HG02938 (cell line): Measurements from ENCODE around the gene GALNT18.

ENCODE experiments used
- ATAC-seq: cut with Tn5 transposase; IDR thresholded peaks from one replicate; pipeline ENCODE4 v1.9.1; 2021; ENCODE audit warnings: mild to moderate bottlenecking, moderate library complexity; ENCODE audit not compliant: unreplicated experiment

Gene GALNT18

DNA sequence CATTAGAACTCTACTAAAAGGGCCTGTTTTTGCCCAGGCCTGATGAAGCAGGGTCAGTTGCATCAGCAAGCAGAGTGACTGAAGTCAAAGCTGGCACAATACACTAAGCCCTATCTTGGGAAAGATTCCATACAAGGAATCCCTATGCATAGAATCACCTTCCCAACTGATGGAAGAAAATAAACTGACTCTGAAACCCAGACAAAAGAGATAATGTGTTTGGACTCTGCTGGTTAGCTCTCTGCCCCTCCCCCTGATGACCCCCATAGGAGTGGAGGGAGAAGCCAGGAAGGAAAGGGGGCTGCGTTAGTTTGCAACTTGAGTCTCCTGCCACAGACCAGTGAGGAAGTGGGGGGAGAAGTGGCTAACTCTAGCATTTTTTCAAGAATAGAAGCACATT, 32.9 kb downstream of the GALNT18 start:
- no peak for ATAC-seq

DNA sequence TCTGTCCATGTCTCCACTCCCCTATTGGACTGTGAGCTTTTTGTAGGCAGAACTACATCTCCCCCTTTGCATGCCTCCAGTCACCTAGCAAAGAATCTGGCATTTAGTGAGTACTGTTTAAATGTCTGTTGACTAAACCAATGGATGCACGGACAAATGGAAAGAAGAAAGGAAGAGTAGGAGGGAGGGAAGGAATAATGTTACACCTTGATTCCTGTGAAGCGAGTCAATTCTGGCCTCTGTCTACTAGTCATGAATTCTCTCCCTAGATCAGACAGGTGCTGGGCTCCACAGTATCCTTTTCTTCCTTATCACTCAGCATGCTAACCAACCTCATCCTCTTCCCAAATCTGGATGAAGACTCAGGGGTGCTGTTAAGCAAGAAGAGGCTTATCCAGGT, 33.6 kb downstream of the GALNT18 start:
- no peak for ATAC-seq

DNA sequence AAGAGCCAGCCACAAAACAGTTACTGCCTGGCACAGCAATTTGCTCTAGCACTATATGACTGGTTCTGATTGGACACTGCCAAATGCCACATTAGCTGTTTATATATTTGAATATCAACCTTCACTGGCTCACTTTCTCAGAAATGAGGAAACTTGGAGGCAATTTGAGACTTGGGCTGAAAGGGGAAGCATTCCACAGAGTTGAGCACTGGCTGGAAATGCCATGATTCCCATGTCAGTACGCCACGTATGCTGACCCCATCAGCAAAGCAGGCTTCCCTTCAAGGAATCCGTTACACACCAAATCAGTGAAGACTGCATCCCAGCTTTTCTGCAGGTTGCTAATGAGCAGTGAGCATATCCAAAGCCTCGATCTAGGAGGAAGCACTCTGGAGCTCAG, 34.7 kb downstream of the GALNT18 start:
- no peak for ATAC-seq

DNA sequence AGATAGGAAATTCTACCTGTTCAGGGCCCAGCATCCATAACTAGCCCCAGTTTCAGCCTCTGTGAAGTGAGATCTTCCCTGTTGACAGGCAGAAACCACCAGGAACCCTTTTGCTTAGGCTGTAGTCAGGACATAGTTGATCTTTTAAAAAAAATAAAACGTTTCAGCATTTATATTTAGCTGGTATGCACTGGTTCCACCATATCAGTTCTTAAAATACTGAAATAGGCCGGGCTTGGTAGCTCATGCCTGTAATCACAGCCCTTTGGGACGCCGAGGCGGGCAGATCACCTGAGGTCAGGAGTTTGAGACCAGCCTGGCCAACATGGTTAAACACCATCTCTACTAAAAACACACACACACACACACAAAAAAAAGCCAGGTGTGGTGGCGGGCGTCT, 35.3 kb downstream of the GALNT18 start:
- ATAC-seq = no peak

DNA sequence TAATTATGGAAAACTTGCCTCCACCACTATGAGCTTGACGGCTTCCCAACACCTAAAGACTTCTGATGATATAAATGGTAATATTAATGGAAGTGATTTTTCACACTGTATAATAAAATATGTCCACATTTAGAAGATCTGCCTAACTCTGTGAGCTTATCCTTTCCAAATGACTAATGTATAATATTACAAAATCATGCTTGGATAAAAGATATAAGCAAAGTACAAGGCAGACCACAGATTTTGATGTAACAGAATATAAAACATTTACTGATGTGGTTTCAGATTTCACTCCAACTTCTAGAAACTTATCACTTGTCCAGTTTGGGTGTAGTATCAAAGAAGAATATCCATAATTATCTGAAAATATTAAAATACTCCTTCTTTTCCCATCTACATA, 36.9 kb downstream of the GALNT18 start:
- ATAC-seq = no peak

DNA sequence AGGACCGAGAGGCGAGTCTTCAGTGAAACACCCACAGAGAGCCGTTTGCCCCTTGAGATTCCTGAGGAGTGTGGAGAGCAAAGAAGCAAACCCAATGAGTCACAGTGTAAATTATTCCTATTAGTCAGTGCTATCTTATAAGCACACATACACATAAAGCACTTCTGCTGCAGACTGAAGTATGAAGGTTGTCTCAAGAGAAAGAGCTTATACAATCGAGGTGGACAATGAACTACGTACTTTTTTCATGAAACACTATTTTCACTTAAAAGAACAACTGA, 37.3 kb downstream of the GALNT18 start:
- no peak for ATAC-seq

DNA sequence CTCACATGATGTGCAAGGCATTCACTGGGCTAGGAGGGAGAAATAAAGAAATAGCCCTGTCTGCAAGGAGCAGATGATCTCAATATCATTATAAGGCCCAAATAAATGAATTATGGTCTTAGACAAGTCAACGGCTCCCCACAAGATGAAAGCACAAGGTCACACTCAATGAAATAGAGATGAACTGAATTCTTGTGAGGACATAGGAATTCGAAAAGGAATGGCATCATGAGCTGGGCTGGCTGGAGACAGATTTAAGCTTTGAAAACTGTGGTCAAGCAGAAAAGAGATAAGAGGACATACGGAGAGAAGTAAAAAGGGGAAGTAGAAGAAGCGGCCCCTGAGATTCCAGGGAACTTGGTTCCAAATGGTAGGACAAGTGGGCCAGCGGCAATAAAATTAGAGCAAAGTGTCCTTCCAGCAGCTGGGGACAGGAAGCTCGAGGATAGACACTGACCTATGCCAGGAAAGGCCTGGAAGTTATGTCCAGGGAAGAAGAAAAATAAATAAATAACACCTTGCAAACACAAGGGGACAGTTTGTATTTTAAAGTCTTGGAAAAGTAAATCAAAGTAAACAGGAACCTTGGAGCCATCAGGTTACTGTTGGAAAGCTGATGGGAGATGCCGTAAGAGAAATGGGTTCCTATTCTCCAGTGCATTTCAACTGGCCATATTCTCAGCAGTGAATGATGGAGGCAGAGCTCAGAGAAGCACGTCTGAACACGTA, 37.8 kb downstream of the GALNT18 start:
- ATAC-seq = no peak

DNA sequence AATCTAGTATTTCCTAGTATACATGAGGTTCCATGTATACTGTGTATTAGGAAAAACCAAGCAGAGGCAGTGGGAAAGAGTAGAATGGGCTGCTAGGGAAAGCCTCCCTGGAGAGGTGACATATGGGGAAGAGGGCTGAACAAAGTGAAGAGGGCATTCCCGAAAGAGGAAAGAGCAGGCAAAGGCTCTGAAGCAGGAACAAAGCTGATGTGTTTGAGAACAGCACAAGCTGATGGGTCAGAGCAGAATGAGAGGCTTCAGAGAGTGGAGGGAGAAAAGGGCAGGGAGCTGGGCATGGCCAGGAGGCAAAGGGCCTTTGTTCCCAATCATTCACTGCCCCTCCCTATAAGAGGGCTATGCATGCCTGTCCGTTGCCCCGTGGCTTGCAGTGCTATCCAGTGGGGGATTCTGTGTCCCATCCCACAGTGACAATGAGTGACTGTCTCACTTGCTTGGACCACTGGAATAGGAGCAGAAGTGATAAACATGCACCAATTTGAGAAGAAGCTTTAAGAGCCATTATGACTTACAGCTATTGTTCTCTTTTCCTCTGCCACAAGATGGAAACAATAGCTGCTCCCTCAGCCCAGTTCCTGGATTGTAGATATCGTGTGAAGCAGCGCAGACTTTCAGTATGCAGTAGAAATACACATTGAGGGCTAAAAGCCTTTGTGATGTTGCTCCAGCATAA, 39.6 kb downstream of the GALNT18 start:
- no peak for ATAC-seq

DNA sequence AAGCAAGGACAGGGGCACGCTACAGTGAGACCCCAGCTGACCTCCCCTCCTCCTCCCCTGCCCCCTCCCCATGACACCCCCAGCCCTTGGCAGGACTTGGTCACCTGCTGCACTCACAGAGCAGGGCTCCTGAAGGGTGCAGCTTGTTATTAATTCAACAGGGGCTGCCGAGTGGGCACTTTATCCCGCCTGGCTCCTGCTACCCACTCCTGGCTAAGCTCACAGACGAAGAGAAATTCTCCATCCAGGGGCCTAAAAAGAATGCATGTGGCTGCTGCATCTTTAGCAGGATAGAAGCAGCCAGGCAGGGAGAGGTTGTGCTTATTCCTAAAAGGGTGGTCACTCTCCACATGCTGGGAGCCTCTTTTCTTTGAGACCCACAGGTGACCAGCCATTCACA, 40.3 kb downstream of the GALNT18 start:
- ATAC-seq = no peak

DNA sequence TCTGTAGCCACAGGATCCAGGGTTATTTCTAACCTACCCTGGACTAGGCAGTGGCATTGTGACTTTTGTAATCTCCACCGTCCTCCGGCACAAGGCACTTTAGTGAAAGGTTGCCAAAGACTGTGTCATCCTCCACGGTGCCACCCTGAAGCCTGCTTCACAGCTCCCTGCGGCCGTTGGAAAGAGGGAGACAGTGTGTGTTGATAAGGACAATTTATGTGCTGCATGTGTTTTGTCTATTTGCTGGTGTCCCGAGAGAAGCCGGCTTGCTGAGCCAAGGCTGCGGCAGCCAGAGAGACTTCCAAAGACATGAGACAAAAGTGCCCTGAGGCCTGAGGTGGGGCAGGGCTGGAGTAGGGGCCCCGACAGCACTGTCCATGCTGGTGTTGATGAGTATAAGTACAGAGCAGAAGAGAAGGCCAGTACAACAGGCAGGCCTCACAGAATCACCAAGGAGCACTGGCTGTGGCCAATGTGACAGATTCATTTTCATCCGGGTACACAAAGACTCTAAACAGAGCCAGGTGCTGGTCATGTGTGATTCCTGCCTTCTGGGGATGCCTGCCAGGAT, 40.9 kb downstream of the GALNT18 start:
- no peak for ATAC-seq

DNA sequence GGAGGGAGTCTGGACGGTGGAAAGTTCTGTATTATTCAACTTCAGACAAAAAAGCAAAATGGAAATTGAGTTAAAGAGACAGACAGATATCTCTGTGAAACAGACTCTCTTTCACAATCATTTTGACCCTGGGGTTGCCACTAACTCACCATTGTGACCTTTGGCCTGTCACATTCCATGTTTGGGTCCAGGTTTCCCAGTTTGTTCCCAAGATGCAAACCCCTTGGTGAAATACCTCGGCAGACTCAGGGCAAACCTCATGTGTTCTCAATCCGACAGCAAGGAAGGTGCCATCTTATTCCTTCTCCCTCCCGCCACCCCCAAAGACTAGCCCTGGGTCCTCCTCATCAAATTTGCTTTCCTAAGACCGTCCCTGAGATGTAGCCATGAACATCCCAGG, 41.8 kb downstream of the GALNT18 start:
- ATAC-seq = no peak

DNA sequence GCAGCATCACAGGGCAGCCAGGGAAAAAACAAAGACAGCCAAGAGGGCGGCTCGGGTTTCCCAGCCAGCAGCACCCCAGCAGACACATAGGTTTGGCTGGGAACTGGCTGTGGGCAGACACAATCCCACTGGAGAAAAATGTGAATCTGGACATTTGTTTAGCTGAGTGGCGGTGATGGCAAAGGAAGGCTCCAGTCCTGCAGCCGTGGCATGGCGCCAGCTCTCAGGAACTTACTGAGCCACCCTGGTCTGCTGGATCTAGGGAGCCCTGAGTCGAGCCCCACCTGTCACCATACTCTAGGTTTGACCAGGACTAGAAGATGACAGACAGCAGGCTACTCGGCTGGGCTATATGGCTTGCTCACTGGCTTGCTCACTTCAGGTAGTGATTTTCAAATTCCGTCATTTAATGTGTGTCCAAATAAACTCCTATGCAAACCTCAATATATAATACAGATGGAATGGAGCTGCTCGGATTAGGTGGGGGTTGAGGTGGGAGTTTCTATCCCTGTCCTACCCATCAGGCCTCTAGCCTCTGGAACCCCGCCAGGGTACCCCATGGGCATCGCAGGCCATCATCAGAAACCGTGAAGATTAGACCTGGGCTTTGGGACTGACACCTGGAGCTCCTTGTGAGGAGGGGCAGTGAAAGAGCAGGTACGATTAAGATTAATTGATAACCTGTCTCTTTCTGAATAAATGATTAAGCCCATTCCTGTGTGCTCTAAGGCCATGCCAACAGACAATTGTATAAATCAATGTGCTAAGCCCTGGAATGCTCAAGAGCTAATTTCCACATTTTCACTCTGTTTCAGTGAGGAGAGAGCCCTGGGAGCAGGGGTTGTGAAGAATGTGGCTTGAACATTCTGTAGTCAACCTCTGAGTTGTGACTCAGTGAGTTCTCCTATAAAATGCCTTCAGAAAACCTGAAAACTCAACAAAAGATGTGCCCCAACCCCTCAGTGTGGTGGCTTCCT, 42.5 kb downstream of the GALNT18 start:
- ATAC-seq = no peak

DNA sequence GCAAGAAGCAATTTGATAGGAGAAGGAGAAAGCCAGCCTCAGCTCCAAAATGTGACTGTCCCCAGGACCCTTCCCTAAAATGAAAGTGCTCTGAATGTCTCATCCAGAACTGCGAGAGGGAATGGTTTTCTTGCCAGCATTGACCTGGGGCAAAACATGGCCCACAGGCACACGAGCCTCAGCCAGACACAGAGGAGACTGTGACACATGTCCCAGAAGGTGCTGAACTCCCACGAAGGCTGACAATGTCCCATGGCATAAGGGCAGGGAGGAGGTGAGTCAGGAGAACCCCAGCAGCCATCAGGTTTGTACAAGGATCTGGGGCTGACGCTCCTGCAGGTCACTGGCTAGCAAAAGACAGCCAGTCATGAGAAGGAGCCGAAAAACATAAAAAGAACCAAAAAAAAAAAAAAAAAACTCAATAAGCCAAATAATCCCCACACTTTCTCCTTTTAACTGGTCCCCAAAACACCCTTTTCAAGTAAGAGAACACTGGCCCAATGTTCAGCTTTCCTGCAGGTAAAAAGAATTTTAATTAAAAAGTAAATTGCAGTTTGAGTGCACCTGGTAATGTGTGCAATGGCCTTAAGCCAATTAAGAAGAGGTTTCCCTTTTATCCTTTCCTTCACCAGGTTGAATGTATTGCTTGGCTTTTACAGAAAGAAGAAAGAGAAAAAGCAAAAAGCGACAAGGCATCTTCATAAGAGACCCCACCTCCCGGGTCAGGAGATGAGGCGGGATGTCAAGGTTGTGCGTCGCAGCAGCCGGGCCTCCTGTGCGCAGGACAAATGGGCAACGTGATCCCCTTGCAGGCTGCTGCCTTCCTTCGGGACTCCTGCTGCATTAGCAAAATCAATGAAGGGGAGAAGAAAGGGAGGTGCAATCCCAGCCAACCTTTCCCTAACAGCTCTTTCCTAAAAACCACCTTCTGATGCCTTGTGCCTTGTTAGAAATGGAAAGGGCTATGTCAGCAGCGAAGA, 43.6 kb downstream of the GALNT18 start:
- ATAC-seq = no peak

DNA sequence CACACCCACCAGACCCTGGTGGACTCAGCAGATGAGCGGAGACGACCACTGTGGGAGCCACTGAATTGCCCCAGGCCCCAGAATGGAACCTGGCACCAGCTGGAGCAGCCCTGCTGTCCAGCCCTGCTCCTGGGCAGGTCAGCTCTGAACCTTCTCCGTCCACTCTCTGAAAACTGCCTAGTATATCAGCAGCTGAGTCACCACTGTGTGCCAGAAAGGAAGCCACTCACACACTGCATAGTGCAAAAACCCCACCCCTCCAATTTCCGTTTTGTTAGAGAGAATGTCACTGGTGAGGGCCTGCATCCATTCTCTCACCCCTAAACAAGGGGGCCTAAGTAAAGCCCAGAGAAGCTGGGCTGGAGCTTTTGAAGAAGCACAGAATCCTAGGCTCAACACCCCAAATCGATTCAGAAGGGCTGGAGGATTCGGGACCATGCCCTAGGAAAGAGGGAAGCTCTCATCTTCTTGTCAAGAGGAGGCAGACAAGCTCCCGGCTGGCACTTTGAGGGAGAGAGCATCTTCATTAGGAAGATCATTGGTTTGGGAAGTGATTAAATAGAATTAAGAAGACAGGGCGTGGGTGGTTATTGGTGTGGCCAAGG, 44.5 kb downstream of the GALNT18 start:
- no peak for ATAC-seq

DNA sequence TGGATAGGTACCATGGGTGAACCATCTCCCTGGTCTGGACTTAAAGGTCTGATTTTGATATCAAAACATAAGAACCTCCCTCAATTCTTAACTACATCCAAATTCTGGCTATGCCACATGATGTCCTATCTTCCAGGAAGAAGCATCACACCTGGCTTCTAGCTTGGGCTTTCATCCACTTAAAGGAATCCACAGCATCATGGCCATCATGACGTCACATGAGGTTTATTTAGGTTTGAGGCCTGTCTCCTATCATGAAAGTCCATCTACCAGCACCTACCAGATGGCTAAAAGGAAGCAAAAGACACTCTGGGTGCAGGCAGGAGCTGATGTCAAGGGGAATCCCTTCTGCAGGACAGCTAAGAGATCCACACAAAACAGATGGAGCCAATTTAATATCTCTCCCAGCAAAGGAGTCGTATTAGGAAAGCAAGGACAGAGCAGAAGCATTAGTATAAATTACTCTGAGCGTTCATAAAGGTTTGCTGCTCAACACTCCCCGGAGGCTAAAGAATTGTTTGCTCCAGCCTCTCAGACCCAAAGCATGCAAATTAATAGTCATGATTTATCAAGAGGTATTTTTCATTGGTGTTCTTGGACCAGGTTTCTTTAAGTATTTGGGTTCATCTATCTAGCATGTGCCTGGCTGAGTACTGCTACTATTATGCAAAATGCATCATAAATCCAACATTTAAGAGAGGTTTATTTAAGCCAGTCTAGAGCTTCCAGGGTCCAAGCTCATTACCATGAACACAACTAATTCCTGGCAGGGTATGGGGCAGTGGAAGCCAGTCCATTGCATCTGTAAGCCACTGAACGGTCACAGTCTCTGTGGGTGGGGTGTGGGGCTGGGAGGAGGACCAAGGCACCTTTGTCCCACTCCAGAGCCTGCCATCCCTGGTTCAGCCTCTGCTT, 47.2 kb downstream of the GALNT18 start:
- ATAC-seq = no peak

DNA sequence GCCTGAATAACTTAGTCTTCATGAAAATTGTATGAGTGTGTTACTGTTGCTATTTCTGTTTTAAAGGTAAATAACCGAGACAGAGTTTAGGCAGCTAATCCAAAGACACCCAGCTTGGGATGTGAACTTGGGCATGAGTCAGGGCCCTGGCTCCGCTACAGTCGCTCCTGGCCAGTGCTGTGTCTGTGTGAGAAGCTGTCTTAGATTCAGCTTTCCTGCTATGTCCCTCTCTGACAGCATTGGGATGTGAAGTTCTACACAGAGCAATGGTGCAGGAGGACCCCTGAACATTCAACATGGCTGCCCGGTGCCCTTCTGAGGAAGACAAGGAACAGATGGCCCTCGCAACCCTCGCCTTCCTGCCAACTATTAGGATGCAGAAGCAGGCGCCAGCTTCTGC, 49.4 kb downstream of the GALNT18 start:
- no peak for ATAC-seq

DNA sequence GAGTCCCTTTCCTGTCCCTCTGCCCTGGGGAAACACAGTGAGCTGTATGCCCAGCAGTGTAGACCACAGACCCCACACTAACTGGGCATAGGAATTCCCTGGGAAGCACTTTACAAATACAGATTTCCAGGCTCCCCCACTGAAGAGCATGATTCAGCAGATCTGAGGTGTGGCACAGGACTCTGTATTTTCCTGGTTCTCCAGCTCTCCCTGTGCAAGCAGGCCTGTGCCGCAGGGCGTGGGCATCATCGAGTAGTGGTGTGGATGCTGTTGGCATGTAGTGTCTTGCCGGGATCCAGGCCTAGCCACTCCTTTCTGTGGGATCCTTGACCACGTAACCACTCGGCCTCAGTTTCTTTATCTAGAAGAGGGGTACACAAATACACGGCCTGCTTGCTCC, 49.9 kb downstream of the GALNT18 start:
- ATAC-seq = no peak

DNA sequence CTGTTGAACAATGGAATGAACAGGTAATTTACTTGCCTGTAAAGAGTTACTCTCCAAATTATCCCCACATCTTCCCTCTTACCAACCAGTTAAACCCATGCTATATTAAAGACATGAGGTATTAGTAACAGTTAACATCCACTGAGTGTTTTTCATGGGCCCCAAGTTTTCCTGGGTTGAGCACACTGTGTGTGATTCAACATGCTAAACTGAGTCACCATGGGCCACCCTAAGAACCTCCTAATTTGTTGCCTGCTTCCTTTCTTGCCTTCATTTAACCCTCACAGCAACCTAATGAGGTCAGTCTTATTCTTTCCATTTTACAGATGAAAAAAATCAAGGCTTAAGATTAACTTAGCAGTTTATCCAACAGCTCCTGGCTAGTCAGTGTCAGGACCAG, 51.0 kb downstream of the GALNT18 start:
- no peak for ATAC-seq

DNA sequence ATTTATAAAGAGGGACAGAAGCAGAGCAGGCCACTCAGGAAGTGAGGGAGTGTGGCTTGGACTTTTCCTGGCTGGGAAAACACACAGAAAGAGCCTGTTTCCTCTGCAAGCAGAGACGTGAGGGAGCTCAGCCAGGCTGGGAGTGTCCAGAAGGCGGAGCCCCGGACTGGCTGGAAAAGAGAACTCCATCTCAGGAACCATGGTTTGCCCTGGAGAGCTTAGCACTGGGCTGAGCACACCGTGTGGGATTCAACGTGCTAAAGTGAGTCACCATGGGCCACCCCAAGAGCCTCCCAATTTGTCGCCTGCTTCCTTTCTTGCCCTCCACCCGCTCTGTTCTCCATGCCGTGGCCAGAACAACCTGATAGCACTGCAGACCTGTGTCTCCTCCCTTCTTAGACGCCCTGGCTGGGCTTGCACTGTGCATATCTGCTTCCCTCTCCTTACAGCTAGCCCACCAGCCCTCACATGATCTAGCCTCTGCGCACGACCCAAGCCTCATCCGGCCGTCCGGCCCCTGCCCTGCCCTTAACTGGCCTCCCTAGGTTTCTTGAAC, 51.8 kb downstream of the GALNT18 start:
- ATAC-seq = no peak
